NCI-H524 treated with DMSO at 0.1 percent for 48 hours (cell line): Measurements from ENCODE around the gene MAGI1.
"Not testable (repeated sequence)": the region's sequence is repeated elsewhere in the genome, so short reads cannot be mapped to it uniquely, and the experiment has no call there.

ENCODE experiments used
- DNase-seq: peaks from one replicate; lab custom pipeline; 2025; lab: John Stamatoyannopoulos, UW

The MAGI1 gene

GRCh38 chr3:65526656-65527055 is 512.1 kb downstream of the MAGI1 start:
- DNase-seq, result no peak

- DNase-seq, result no peak
Measured at GRCh38 chr3:65524584-65524983, 514.1 kb downstream of the MAGI1 start.

GRCh38 chr3:65523878-65524277 is 514.8 kb downstream of the MAGI1 start:
- no peak for DNase-seq

- DNase-seq, result no peak
Measured at GRCh38 chr3:65521032-65521431, 517.7 kb downstream of the MAGI1 start.

GRCh38 chr3:65516998-65517397 is 521.7 kb downstream of the MAGI1 start:
- no peak for DNase-seq

- not testable (repeated sequence) for DNase-seq
Measured at GRCh38 chr3:65514317-65514716, 524.4 kb downstream of the MAGI1 start.

GRCh38 chr3:65509423-65509794 is 529.3 kb downstream of the MAGI1 start:
- DNase-seq, result not testable (repeated sequence)

GRCh38 chr3:65508750-65509422 is 529.8 kb downstream of the MAGI1 start:
- DNase-seq, result no peak

GRCh38 chr3:65507437-65507836 is 531.3 kb downstream of the MAGI1 start:
- no peak for DNase-seq

- DNase-seq, result no peak
Measured at GRCh38 chr3:65503776-65504175, 534.9 kb downstream of the MAGI1 start.

GRCh38 chr3:65502526-65502925 is 536.2 kb downstream of the MAGI1 start:
- no peak for DNase-seq

- no peak for DNase-seq
Measured at GRCh38 chr3:65500398-65501306, 538.1 kb downstream of the MAGI1 start.

GRCh38 chr3:65497846-65498245 is 540.9 kb downstream of the MAGI1 start:
- peak; percentile 88 for DNase-seq

GRCh38 chr3:65497236-65497635 is 541.5 kb downstream of the MAGI1 start:
- no peak for DNase-seq

GRCh38 chr3:65493938-65494337 is 544.8 kb downstream of the MAGI1 start:
- DNase-seq, result no peak

- no peak for DNase-seq
Measured at GRCh38 chr3:65493371-65493882, 545.3 kb downstream of the MAGI1 start.

- DNase-seq, result no peak
Measured at GRCh38 chr3:65492249-65492648, 546.5 kb downstream of the MAGI1 start.

- DNase-seq, result no peak
Measured at GRCh38 chr3:65490114-65490513, 548.6 kb downstream of the MAGI1 start.

GRCh38 chr3:65489253-65489652 is 549.5 kb downstream of the MAGI1 start:
- no peak for DNase-seq

- no peak for DNase-seq
Measured at GRCh38 chr3:65485826-65486469, 552.8 kb downstream of the MAGI1 start.

GRCh38 chr3:65484964-65485363 is 553.8 kb downstream of the MAGI1 start:
- no peak for DNase-seq

- no peak for DNase-seq
Measured at GRCh38 chr3:65483480-65483879, 555.2 kb downstream of the MAGI1 start.

- no peak for DNase-seq
Measured at GRCh38 chr3:65483011-65483410, 555.7 kb downstream of the MAGI1 start.
